Heart left ventricle (tissue), 16 donors: ENCODE measurements around the gene FBXL7. TPM values are rescaled to one million over a fixed set of nuclear protein-coding genes. Genes with fewer than 3 reads are reported as not detected.
A peak's percentile ranks its signal among the peaks of the same experiment; 100 is the strongest.

ENCODE experiments used
- ATAC-seq, 4 donors: fragments of 200-7000 bp; cut with Tn5 transposase; one replicate each; pipeline ENCODE4 v1.9.1; 2020 to 2022; ENCODE audit warnings: moderate library complexity in 4 of 4, mild to moderate bottlenecking in 3 of 4, moderate number of reproducible peaks in 1 of 4
- DNase-seq, 5 donors: peaks; one replicate each; pipeline ENCODE4 v3.0.0-alpha.2; 2020
- H3K27ac ChIP-seq, 12 donors: fragments of 200-600 bp; sonication (generic) in 4 of 12; one replicate each; pipeline versions ENCODE4 v1.5.0 to v1.8.0; 2016 to 2022; ENCODE audit warnings: mild to moderate bottlenecking in 2 of 12
- H3K27me3 ChIP-seq, 9 donors: fragments of 200-600 bp; sonication (generic) in 2 of 9; one replicate each; pipeline versions ENCODE4 v1.5.1 to v1.8.0; 2016 to 2022; ENCODE audit warnings: mild to moderate bottlenecking in 3 of 9
- H3K36me3 ChIP-seq, 9 donors: fragments of 200-600 bp; sonication (generic) in 2 of 9; one replicate each; pipeline versions ENCODE4 v1.5.0 to v1.8.0; 2018 to 2022; ENCODE audit warnings: mild to moderate bottlenecking in 2 of 9
- H3K4me1 ChIP-seq, 12 donors: fragments of 200-600 bp; sonication (generic) in 4 of 12; one replicate each; pipeline versions ENCODE4 v1.5.0 to v1.8.0; 2016 to 2022; ENCODE audit warnings: mild to moderate bottlenecking in 3 of 12
- H3K4me3 ChIP-seq, 12 donors: fragments of 200-600 bp; sonication (generic) in 4 of 12; one replicate each; pipeline versions ENCODE4 v1.5.0 to v1.8.0; 2017 to 2022; ENCODE audit warnings: mild to moderate bottlenecking in 9 of 12, moderate library complexity in 4 of 12
- H3K9me3 ChIP-seq, 12 donors: fragments of 200-600 bp; sonication (generic) in 4 of 12; one replicate each; pipeline versions ENCODE4 v1.5.0 to v1.8.0; 2016 to 2022; ENCODE audit warnings: mild to moderate bottlenecking in 1 of 12
- POLR2A ChIP-seq, 2 donors: fragments of 450-650 bp; IDR thresholded peaks; one replicate each; pipeline ENCODE4 v1.6.1; 2017; ENCODE audit warnings: antibody characterized with exemption in 2 of 2, mild to moderate bottlenecking in 2 of 2, moderate library complexity in 2 of 2
- WGBS, 4 donors: extraction: QIAGEN DNeasy Blood & Tissue Kit in 2 of 4; methylation state at CpG; one replicate each; pipeline versions ENCODE4 v1.1.5 to v1.1.7; 2013 to 2018; 5-methylcytosine and 5-hydroxymethylcytosine counted together
- intact Hi-C, 10 donors: fragments of 100-400 bp; cut with DNase I; formaldehyde crosslinking; loops; one replicate each; pipeline versions ENCODE4 v1.11.1 to v1.14.2; 2022
- polyA plus RNA-seq, 2 donors: library from polyadenylated mRNA; stranded (reverse); fragments of 200-250 nt; gene quantifications; one replicate each; pipeline ENCODE4 v1.2.3, GENCODE V29; 2013
- total RNA-seq, 9 donors: library from RNA; depleted of rRNA in 2 of 9; stranded (reverse); fragments of >200 nt in 2 of 9; fragmentation: NEBNext Ultra II Directional in 3 of 9; extraction: Animal tissue kit (Norgen Biotek cat#: 25700) in 3 of 9; gene quantifications; one replicate each; pipeline versions ENCODE4 v1.1.0 to v1.2.4, GENCODE V29; 2016 to 2023
- TF ChIP-seq, protein P1 (sequence below), 12 donors: fragments of 200-600 bp; sonication (generic) in 4 of 12; IDR thresholded peaks; one replicate each; pipeline versions ENCODE4 v1.5.0 to v1.8.0; 2018 to 2022; ENCODE audit warnings: antibody characterized with exemption in 12 of 12, mild to moderate bottlenecking in 5 of 12
- donor health status: ischemic (EF 13 %, LVEDD 7.1; RV severe dilation, severe dysfunction).
- donor health status: healthy with polysubstance abuse.
- donor health status: DM: no; HTN: yes; CAD: no.
- donor health status: DM: no; HTN: no; CAD: no.
- donor health status: ischemic (EF 25% LVEDD 6.9; RV normal size, moderate dysfunction).
- donor health status: ischemic (EF 25% LVEDD 5.7; RV mildly dilated, moderate dysfunction).
- donor health status: healthy.
- donor health status: DM: yes; HTN: yes; CAD: no.
- donor health status: ischemic (EF 35%, LVEDD 5.7; RV mildly dilated, moderate dysfunction).
- donor health status: nonischemic (EF 11% LVEDD 7.7; RV severe dilation, severe dysfunction).
- donor health status: DM: yes; HTN: yes; CAD: no.
- donor health status: PGD.
- donor health status: ischemic (EF 29% LVEDD 5.4; RV normal size, mild dysfunction).
- donor health status: nonischemic (EF 23%, LVEDD 6.1; RV moderate dilation, normal function).

Gene FBXL7
- total and polyA plus RNA-seq, 11 donors = 8.7 to 27.6 (median 24.3) TPM

DNA sequence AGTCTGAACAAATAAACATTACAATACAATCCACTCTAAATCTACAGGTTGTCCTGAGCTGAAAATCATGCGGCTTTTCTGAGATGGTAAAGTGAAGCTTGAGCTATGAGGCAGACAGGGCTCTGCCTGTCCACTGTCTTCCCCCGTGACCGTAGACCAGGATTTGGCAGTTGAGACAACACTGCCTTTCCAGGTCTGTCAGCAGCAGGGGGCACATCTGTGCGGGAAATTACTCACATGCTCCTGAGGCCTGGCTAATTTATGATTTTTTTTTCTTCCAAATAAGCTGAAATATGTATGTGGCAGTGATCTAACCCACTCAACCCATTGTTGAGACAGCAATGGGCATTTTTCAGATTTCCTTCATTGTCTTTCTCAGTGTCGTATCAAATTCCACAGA is 307.9 kb downstream of the FBXL7 start:
- Histone ChIP-seq H3K27ac (peak overlapping the region in 11 of 12 donors; percentile 21 to 58 (median 48)), H3K4me3 (no peak overlapping the region), H3K27me3 (no peaks in the 10 kb centered on the region), H3K36me3 (no peaks in the 10 kb centered on the region), H3K9me3 (peaks cover 0 to 18% (median 0%) of the 10 kb centered on the region in 12 donors), H3K4me1 (peaks cover 0 to 32% (median 22%) of the 10 kb centered on the region in 12 donors)
- intact Hi-C loops = loop anchor here in 2 of 10 donors (10.0 kb wide), 1 partner anchor 187 kb away; no protein-coding TSS in a partner anchor
- TF ChIP-seq POLR2A (IDR thresholded peaks at IDR 0.05) = no peak
- TF ChIP-seq, protein P1, sequence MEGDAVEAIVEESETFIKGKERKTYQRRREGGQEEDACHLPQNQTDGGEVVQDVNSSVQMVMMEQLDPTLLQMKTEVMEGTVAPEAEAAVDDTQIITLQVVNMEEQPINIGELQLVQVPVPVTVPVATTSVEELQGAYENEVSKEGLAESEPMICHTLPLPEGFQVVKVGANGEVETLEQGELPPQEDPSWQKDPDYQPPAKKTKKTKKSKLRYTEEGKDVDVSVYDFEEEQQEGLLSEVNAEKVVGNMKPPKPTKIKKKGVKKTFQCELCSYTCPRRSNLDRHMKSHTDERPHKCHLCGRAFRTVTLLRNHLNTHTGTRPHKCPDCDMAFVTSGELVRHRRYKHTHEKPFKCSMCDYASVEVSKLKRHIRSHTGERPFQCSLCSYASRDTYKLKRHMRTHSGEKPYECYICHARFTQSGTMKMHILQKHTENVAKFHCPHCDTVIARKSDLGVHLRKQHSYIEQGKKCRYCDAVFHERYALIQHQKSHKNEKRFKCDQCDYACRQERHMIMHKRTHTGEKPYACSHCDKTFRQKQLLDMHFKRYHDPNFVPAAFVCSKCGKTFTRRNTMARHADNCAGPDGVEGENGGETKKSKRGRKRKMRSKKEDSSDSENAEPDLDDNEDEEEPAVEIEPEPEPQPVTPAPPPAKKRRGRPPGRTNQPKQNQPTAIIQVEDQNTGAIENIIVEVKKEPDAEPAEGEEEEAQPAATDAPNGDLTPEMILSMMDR (IDR thresholded peaks at IDR 0.05) = peak in 10 of 12 donors; percentile 10 to 56 (median 41)
- peak in 4 of 5 donors; percentile 61 to 72 (median 64) for DNase-seq
- 35 to 48% (median 40%) methylated on average over 5 of the region's 5 CpGs for WGBS, 4 donors
- peak; percentile 86 to 96 (median 94) for ATAC-seq

DNA sequence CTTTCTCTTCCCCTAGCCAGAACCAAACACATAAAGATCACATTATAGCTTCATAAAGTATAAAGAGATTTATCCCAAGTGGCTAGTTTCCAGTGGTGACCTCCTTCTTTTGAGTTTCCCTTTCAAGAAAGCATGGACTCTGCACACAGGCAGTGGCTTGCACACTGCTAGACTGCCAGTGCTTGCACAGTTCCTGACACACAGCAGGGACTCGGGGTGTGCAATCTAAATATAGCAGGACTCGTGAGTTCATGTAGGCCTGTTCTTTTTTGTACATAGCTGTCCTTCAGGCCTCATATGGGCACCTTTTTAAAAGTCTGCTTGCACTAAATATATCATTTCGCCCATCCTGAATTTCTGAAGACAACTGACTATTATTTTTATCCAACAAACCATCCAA is 308.6 kb downstream of the FBXL7 start:
- no peaks in the 10 kb centered on the region for H3K27me3 ChIP-seq
- TF ChIP-seq, protein P1 (IDR thresholded peaks at IDR 0.05) = no peak
- no peak for TF ChIP-seq POLR2A (IDR thresholded peaks at IDR 0.05)
- H3K4me1 ChIP-seq = peaks cover 0 to 32% (median 22%) of the 10 kb centered on the region in 12 donors
- H3K4me3 ChIP-seq = no peak overlapping the region
- ATAC-seq (peak; percentile 78 to 88 (median 82)), DNase-seq (peak in 2 of 5 donors; percentile 27 to 31)
- peak overlapping the region in 11 of 12 donors; percentile 21 to 58 (median 48) for H3K27ac ChIP-seq
- intact Hi-C loops = loop anchor here in 2 of 10 donors (10.0 kb wide), 1 partner anchor 186 kb away; no protein-coding TSS in a partner anchor
- no peaks in the 10 kb centered on the region for H3K36me3 ChIP-seq
- 42 to 53% (median 45%) methylated on average over 3 of the region's 3 CpGs for WGBS, 4 donors
- H3K9me3 ChIP-seq = peaks cover 0 to 18% (median 0%) of the 10 kb centered on the region in 12 donors

DNA sequence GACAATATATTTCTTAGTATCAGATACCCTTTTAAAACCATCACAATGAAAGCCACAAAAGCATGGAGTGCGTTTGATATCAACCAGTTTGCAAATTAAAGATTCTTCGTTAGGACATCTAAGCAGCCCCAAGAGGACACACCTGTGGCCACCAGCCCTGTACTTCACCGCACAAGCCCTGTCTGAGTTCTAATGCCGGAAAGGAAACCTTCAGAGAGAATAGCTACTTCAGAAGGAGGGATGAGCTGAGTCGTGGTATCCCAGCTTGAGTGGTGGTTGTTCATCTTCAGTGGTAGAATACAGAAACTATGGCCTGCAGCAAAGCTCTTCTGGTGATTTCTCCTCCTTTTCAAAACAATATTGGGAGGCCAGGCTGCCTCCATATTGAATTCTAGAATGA is 319.6 kb downstream of the FBXL7 start:
- TF ChIP-seq POLR2A (IDR thresholded peaks at IDR 0.05) = no peak
- TF ChIP-seq, protein P1 (IDR thresholded peaks at IDR 0.05) = no peak
- DNase-seq (no peak), ATAC-seq (no peak)
- Histone ChIP-seq H3K4me1 (peaks cover 0 to 8% (median 2%) of the 10 kb centered on the region in 12 donors), H3K27me3 (no peaks in the 10 kb centered on the region), H3K36me3 (no peaks in the 10 kb centered on the region), H3K27ac (no peak overlapping the region), H3K9me3 (peaks cover 0 to 7% (median 0%) of the 10 kb centered on the region in 12 donors), H3K4me3 (no peak overlapping the region)
- 84 to 94% (median 92%) methylated on average over 5 of the region's 5 CpGs for WGBS, 4 donors
- intact Hi-C loops = loop anchor here in 6 of 10 donors (5.0 to 10.0 kb wide), 10 partner anchors 168 to 715 kb away; partner anchors contain the start of gene FBXL7 (in 4 of the 6)

DNA sequence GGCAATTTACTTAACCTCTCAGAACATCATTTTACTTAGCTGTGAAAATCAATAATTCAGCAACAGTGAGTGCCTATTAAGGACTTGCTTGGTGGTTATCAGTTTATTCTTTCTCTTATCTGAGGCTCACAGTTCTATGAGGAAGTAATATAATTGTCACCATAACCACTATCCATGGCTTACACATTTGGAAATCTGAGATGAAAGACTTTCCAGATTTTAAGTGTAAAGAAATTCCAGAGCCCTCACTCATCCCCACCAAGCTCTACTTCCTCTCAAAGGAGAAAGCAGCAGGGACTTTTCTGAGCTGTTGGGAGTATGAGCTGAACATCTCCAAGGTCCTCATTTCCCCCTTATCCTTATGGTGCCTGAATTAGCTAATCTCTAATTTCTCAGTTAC is 321.5 kb downstream of the FBXL7 start:
- Histone ChIP-seq H3K27me3 (no peaks in the 10 kb centered on the region), H3K36me3 (no peaks in the 10 kb centered on the region), H3K4me1 (peaks cover 0 to 12% (median 4%) of the 10 kb centered on the region in 12 donors), H3K4me3 (no peak overlapping the region), H3K9me3 (peaks cover 0 to 7% (median 0%) of the 10 kb centered on the region in 12 donors), H3K27ac (no peak overlapping the region)
- TF ChIP-seq, protein P1 (IDR thresholded peaks at IDR 0.05) = no peak
- no peak for TF ChIP-seq POLR2A (IDR thresholded peaks at IDR 0.05)
- intact Hi-C loops = loop anchor here in 6 of 10 donors (5.0 to 10.0 kb wide), 10 partner anchors 166 to 717 kb away; partner anchors contain the start of gene FBXL7 (in 4 of the 6)
- ATAC-seq (no peak), DNase-seq (no peak)
